ENCODE measurements around the gene ADAMTS12.

ADAMTS12 gene

DNA sequence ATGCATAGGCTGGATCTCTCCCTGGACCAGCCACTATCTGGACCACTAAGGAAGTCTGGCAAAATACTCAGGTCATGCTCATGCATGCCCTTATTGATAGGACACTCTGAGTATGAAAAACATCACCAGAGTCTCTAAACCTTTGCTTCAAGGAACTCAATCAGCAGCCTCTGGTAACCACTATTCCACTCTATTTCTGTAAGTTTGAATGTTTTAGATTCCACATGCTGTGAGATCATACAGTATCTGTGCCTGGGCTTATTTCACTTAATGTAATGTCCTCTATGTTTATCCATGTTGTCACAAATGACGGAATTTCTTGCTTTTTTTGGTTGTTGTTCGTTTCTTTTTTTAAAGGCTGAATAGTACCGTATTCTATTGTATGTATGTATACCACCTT lies 382.8 kb downstream of the ADAMTS12 start:
- no peak for DNase-seq

DNA sequence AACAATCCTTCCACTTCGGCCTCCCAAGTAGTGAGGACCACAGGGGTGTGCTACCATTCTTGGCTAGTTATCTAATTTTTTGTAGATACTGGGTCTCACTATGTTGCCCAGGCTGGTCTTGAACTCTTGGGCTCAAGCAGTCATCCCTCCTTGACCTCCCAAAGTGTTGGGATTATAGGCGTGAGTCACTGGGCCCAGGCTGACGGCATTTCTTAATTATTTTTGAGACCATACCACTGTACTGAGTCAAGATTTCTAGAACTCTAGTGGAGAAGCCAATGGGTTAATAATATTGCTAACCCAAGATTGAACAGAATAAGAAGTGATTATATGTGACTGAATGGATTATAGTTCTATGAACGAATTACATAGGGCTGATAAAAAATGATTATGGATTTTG lies 384.4 kb downstream of the ADAMTS12 start:
- no peak for DNase-seq

DNA sequence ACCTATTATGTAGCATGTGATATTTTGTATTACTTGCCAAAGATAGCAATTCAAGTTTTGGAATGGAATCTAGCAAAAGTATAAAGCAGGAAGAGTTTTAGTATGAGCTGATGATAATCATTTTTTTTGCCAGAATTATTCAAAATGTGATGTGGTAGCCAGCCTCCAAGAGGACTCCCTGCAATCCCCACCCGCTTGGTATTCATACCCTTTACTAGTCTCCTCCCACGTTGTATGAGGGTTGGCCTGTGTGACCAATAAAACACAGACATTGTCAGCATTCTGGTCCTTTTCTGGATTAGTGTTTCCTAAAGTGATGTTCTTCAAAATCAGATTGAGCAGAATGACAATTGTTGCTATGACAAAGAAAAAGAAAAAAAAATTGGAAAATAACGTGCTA lies 387.2 kb downstream of the ADAMTS12 start:
- DNase-seq = no peak

DNA sequence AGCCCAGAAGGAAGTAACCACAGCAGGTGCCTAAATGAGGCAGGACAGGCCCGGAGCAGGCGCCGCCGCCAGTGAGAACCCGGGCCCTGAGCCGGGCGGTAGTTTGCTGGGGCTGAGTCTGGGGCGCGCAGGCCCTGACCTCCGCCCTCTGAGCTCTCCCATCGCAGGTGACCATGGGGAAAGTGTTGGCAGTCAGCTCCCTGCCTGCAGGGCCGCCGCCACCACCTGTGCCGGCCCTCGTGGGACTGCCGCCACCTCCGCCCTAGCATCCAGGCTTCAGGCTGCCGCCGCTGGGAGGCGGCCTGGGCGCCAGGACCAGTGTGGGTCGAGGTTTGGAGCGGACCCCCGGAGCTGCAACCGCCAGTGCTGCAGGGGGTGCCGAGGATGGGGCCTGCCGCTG lies 389.9 kb downstream of the ADAMTS12 start:
- DNase-seq = no peak

DNA sequence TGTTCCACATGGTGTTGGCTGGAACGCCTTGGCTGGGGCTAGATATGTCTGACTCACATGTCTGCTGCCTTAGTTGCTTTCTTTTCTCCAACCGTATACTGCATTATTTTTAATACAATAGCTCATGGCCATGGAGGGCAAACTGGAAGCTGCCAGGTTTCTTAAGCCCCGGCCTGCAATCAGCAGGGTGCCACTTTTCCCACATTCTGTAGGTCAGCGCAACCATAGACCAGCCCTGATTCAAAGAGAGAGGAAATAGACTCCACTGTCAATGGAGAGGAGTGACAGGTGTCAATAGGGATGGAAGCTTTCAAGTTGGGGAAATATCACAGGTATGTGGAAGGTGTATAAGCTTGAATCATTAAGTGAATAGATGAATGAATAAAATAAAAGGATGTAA lies 390.5 kb downstream of the ADAMTS12 start:
- no peak for DNase-seq

DNA sequence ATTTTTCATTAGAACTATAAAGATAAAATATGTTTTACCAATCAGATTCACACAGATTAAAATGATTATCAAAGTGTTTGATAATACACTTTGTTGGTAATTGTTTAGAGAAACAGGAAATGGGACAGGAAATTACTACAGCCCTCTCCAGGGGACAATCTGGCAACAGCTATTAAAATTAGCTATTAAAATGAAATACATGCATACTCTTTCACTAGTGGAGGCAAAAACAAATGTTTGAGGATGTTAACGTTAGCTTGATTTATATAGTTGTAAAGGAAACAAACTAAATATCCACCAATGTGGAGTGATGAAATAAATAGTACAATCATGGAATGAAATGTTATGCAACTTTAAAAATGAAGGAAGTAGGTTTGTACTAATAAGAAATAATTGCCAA lies 397.3 kb downstream of the ADAMTS12 start:
- no peak for DNase-seq

DNA sequence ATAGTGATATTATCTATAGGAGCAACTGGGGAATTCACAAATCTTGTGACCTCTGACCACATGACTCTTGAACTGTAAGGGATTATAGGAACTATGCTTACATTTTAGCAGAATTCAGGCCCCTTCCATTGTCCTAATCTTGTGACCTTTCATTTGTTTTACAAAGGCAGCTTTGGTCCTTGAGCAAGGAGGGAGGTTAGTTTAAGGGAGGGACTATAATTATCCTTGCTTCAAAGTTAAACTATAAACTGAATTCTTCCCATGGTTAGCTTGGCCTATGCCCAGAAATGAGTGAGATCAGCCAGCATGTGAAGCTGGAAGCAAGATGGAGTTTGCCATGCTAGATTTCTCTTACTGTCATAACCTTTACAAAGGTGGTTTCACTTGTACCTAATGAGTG lies 399.8 kb downstream of the ADAMTS12 start:
- DNase-seq = no peak

DNA sequence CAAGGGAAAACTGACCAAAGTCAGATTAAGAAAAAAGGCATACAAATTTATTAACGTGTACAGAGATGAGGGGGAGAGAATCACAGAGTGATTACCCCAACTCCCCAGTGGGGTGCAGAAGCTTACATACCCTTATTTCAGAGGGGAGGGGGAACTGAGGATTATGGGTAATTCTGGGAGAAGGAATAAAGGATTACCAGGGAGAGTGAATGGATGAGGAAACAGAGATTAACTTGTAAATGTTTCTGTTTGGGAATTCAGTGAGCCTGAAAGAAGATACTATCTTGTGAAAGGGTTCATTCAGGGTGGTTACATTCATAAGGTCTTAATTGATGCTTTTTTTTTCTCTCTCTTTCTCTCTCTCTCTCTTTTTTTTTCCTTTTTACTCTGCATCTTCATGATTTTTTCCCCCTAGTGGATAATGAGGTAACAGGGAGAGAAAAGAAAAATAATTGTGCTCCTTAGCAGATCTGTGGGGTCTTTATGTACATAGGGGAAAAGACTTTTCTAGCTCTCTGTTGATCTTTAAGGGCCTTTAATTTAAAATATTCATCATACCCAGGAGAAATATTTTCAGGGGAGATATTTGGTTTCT lies 401.6 kb downstream of the ADAMTS12 start:
- DNase-seq = no peak

DNA sequence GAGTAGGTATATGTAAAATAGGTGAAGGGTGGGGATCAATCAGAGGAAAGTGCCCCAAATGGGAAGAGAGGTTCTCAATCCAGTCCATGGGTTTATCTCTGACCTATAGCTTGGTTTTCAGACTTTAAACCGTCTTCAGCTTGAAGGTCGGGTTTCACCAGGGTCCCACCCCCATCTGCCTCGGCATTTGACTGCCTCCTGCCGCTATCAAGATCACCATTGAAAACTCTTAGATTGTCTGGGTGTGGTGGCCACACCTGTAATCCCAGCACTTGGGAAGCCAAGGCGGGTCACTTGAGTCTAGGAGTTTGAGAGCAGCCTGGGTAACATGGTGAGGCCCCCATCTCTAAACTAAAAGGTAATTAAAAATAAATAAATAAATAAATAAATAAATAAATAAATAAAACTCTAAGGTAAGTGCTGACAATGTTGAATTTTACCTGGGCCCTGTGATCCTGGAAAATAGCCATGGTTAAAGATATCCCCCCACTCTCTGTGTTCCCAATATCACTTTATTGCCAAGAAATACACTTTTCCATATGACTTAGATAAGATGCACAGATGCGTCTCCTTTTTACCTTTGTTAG lies 402.2 kb downstream of the ADAMTS12 start:
- no peak for DNase-seq

DNA sequence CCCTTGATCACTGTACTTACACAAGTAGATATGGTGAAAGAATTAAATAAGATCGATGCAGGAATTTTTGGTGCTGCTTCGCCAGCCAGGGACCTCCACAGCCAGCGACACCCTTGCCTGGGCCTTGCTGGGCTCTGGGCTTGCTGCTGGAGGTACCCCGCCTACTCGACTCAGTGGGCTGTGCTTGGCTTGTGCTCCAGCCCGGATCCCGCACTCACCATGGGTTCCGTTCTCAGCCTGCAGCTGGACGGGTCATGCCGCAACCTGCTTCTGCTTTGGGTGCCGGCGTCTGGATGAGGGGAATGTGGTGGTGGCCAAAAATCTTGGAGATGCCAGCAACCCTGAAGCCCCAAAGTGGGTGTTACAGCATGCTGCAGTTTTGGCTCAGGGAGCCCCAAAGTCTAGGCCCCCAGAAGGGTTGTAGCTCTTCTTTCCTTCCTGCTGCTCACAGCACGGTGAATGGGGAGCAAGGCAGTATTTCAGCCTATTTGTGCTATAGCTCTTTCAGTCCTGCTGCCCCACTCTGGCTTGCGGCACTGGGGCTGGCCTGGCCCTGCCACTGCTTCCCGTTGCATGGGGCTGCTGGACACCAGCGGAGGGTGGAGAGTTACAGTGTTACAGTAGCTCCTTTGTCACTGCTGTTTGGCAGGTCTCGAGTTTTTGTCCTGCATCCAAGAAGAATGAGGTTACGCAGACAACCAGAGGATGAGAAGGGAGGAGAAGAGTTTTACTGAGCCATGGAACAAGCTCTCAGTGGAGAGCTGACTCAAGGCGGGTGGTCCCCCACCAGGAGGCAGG lies 403.0 kb downstream of the ADAMTS12 start:
- no peak for DNase-seq

DNA sequence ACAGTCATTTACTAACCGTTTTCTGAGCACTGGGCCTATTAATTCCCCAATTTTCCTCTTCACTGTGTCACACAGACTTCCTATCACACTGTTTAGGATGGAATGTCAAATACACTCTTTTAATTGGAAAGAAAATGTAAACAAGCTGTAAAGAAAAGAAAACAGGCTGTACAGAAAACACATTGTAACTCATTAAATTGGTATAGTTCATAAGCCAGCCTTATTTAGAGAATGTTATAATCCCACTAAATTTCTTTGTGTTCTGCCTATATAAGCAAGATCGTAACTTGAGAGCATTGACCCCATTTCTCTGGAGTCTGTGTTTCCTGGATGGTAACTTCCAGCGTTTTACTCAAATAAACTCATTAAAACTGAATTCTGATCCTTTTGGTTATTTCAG lies 404.6 kb downstream of the ADAMTS12 start:
- DNase-seq = no peak

DNA sequence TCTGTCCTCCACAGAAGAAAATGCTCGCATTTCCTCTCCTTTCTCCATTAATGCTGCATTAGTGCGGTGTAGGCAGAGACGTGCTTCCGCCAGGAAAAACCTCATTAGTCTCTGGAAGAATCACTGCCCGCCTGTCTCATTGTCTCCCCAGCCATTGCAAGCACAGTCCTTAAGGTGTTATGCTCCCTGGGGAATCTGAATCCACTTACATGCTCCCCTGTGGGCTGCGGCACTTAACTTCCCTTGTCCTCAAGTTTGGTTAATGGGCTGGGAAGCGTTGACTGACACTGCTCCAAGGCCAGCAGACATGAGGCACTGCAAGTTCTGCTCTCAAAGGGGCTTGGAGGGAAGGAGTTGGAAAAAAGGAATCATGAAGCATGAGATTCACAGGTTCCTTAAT lies 409.5 kb downstream of the ADAMTS12 start:
- DNase-seq = no peak

DNA sequence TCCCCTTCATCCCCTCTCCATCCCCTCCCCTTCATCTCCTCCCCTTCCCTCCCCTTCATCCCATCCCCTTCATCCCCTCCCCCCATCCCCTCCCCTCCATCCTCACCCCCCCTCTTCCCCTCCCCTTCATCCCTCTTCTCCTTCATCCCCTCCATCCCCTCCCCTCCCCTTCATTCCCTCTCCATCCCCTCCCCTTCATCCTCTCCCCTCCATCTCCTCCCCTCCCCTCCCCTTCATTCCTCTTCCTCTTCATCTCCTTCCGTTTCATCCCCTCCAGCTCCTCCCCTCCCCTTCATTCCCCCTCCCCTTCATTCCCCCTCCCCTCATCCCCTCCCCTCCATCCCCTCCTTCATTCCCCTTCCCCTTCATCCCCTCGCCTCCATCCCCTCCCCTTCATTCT lies 410.9 kb downstream of the ADAMTS12 start:
- no peak for DNase-seq

DNA sequence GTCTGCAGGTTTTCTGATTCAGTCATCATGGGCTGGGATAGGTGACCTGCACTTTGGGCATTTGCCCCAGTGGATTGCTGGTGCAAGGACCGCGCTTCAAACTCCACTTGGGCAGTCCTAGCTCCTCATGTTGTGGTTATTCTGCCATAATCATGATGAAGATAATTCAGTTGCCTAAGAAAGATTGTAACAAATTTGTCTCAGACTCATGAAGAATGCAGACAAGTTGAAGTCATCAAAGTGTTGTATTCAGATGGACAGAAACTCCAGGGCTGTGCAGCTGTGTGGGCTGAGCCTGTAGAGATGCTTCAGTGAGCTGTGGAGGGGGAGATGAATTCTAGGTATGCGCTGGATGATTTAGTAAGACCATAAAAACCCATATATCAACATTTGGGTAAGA lies 412.5 kb downstream of the ADAMTS12 start:
- DNase-seq = no peak

DNA sequence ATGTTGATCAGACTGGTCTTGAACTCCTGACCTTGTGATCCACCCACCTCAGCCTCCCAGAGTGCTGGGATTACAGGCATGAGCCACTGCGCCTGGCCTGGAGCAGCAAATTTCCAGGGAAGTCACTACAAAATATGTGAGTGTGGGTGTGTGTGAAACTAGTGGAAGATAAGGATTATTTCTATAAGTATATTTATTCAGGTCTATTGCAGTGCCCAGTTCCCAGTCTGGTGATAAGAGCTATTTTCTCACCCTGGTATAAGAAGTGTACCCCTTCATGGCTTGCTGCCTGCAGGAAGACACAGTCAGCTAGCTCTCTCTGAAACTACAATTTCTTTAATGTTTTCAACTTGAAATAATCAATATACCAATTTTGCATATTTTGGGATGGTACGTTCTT lies 414.0 kb downstream of the ADAMTS12 start:
- no peak for DNase-seq

DNA sequence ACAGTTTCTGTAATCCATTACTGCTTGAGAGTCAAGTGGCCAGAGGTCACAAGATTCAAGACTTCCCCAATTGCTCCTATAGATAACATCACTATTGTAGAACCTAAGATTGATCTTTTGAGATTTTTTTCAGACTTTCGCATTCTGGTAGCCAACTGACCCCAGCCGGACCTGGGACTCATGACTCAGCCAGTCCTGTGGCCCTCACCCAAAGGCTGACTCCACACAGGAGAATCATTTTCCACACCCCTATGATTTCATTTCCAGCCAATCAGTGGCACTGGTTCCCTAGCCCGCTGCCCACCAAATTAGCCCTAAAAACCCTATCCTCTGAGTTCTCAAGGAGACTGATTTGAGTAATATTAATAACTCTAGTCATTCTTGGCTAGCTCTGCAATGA lies 414.8 kb downstream of the ADAMTS12 start:
- DNase-seq = no peak

DNA sequence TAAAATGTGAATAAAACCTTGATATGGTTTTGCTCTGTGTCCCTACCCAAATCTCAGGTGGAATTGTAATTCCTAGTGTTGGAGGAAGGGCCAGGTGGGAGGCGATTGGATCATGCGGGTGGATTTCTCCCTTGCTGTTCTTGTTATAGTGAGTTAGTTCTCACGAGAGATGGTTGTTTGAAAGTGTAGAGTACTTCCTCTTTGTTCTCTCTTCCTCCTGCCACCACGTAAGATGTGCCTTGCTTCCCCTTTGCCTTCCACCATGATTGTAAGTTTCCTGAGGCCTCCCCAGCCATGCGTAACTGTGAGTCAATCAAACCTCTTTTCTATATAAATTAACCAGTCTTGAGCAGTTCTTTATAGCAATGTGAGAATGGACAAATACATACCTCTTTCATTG lies 416.1 kb downstream of the ADAMTS12 start:
- DNase-seq = no peak

DNA sequence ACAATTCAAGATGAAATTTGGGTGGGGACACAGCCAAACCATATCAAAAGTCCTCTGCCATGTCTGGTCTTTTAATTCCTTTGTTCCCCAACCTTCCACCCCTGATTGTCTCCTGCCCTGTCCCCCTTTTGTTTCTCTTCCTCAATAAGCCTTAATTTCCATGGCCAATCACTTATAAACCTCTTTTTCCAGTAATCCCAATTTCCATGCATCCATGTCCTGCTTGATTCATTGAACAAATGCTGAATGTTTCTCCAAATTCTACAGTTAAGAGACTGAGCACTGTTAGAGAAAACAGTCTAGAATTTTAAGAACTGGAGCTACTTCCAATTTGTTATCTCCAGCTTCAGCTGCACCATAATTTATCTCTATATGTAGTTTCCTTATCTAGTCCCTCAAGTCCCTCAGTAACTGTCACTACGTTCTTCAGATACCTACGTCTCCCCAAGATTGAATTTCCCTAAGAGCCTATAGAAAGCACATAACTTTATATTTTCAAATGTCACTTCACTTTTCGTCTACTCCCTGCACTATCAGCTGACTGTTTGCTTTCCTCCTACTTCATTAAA lies 416.8 kb downstream of the ADAMTS12 start:
- no peak for DNase-seq

DNA sequence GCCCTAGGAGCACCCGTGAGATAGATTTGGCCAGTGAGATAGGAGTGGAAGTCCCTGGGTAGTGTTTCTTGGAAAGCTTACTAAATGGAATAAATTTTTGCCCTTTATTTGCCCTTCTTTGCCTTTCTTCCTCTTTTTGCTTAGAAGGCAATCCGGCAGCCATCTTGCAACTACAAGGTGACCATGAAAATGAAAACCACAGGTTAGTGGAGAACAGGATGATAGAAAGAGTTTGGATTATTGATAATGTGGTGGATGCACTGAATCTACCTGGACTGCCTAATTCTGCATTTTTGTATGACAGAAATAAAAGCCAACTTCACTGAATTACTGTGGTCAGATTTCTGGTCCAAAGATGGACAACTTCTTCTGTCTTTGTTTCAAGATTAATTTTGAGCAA lies 417.8 kb downstream of the ADAMTS12 start:
- DNase-seq = no peak

All from bone marrow (tissue), 2 donors.